ENCODE results near the gene GAN. TPM values are rescaled to one million over a fixed set of nuclear protein-coding genes. Genes with fewer than 3 reads are reported as not detected.

Gene GAN
- total and polyA plus RNA-seq, 3 donors from 2014 or later: 2.4 to 10.9 (median 10.7) TPM

DNA sequence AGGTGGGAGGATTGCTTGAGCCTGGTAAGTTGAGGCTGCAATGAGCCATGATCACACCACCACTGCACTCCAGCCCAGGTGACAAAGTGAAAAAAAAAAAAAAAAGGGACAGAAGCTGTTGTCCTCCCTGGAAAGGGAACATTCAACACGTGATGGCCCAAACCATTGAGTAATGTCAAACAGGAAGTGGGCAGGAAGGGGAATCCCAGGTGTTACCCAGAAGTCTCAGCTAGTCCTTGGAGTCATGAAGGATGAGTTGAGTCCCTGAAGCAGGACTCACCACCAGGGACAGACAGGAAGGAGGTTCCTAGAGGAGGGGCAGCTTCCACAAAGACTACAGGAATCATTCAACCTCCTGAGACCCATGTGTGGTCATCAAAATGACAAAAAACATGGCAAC, 110.0 kb downstream of the GAN start:
- H3K9me3 ChIP-seq: no peaks in the 10 kb centered on the region
- H3K36me3 ChIP-seq (ENCODE audit: low read depth, missing control alignments): no peaks in the 10 kb centered on the region
- 26 to 83% methylated on average over 1 of the region's 1 CpG for WGBS, 2 donors
- H3K4me1 ChIP-seq: no peaks in the 10 kb centered on the region
- TF ChIP-seq, protein P1, sequence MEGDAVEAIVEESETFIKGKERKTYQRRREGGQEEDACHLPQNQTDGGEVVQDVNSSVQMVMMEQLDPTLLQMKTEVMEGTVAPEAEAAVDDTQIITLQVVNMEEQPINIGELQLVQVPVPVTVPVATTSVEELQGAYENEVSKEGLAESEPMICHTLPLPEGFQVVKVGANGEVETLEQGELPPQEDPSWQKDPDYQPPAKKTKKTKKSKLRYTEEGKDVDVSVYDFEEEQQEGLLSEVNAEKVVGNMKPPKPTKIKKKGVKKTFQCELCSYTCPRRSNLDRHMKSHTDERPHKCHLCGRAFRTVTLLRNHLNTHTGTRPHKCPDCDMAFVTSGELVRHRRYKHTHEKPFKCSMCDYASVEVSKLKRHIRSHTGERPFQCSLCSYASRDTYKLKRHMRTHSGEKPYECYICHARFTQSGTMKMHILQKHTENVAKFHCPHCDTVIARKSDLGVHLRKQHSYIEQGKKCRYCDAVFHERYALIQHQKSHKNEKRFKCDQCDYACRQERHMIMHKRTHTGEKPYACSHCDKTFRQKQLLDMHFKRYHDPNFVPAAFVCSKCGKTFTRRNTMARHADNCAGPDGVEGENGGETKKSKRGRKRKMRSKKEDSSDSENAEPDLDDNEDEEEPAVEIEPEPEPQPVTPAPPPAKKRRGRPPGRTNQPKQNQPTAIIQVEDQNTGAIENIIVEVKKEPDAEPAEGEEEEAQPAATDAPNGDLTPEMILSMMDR (IDR thresholded peaks at IDR 0.05): no peak
- TF ChIP-seq POLR2A (IDR thresholded peaks at IDR 0.05): no peak
- no peak overlapping the region for H3K27ac ChIP-seq
- H3K27me3 ChIP-seq: no peaks in the 10 kb centered on the region
- intact Hi-C loops (cut with DNase I; ENCODE audit: low total_unique reads): no loop called here
- no peak for DNase-seq
- H3K4me3 ChIP-seq: no peak overlapping the region

DNA sequence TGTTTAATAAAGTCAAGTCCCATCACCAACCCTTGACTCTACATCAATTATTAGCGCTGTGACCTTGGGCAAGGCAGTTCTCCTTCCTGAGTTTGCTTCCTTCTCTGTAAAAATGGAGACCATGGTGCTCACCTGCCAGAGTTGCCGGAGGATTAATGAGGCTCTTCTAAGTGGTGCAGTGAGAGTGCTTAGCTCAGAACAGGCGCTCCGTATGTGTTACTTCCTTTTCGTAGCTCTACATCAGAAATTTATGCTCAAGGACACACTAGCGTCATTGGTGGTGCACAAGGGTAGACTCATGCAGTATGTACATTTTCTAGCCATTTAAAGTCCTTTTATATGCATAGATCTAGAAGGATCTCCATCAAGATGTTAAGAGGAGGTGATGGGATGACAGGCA, 112.5 kb downstream of the GAN start:
- TF ChIP-seq, protein P1 (IDR thresholded peaks at IDR 0.05): no peak
- TF ChIP-seq POLR2A (IDR thresholded peaks at IDR 0.05): no peak
- Histone ChIP-seq H3K27ac (no peak overlapping the region), H3K9me3 (no peaks in the 10 kb centered on the region), H3K27me3 (no peaks in the 10 kb centered on the region), H3K4me3 (peak overlapping the region in 1 of 2 donors; percentile 0), H3K4me1 (no peaks in the 10 kb centered on the region), H3K36me3 (ENCODE audit: low read depth, missing control alignments) (no peaks in the 10 kb centered on the region)
- 56 to 67% methylated on average over 6 of the region's 6 CpGs for WGBS, 2 donors
- intact Hi-C loops (cut with DNase I; ENCODE audit: low total_unique reads): no loop called here
- no peak for DNase-seq

DNA sequence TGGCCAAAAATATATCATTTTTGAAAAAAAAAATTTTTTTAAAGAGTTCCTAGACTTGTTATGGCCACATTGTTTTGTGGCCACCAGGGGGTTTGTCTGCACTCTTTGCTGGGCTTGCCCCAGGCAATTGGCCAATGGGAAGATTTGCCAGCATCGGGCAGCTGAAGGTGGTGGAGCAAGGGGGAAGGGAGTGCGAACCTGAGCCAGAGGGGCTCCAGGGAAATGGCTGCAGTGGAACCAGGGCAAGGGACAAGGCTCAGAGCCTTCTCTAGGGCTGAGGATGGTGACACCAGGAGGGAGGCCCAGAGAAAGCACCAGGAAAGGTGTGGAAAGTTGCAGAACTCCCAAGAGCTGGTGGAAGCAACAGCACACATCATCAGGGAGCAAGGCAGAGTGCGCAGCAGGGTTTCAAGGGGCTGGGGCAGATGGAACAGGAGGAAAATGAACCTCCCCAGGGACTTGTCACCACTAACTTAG, 114.3 kb downstream of the GAN start:
- H3K9me3 ChIP-seq: no peaks in the 10 kb centered on the region
- no peaks in the 10 kb centered on the region for H3K4me1 ChIP-seq
- DNase-seq: no peak
- 70 to 72% methylated on average over 3 of the region's 3 CpGs for WGBS, 2 donors
- H3K36me3 ChIP-seq (ENCODE audit: low read depth, missing control alignments): no peaks in the 10 kb centered on the region
- no peaks in the 10 kb centered on the region for H3K27me3 ChIP-seq
- TF ChIP-seq, protein P1 (IDR thresholded peaks at IDR 0.05): peak; percentile 8 to 47 (median 26)
- TF ChIP-seq POLR2A (IDR thresholded peaks at IDR 0.05): no peak
- no peak overlapping the region for H3K27ac ChIP-seq
- intact Hi-C loops (cut with DNase I; ENCODE audit: low total_unique reads): no loop called here
- no peak overlapping the region for H3K4me3 ChIP-seq

DNA sequence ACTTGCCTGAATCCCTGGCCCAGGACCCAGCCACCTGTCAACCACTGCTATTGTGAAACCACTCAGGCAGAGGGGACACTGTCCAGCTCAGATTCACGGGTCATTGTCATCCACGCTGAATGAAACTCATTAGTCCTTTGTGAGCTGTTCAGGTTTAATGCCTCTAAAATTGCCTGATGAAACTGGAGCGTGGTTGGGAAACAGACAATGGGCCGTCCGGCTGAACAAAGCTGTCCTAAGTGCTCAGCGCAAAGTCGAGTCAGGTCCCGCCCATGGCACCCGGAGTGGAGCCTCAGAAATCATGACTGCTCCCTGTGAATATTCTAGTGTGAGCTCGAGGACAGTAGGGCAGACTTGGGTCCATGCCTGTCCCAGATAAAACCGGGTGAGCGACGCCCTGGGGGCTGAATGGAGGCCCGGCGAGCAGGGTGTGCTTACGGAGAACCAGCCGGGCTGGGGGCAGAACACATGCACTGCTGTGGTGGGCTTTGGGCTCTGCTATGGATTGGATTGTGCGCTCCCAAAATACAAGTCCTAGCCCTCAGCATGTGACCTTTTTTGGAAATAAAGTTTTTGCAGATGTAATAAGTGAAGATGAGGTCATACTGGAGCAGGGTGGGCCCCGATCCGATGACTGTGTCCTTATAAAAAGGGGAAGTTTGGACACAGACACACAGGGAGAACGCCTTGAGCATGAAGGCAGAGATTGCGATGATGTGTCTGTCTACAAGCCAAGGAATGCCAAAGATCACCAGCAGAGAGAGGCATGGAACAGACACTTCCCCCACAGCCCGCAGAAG, 117.0 kb downstream of the GAN start:
- WGBS, 2 donors: 86 to 91% methylated on average over 23 of the region's 23 CpGs
- H3K27ac ChIP-seq: no peak overlapping the region

More for the DNA sequence above, 117.0 kb downstream of the GAN start:
- intact Hi-C loops (cut with DNase I; ENCODE audit: low total_unique reads): no loop called here
- Histone ChIP-seq H3K4me1 (no peaks in the 10 kb centered on the region), H3K36me3 (ENCODE audit: low read depth, missing control alignments) (no peaks in the 10 kb centered on the region), H3K4me3 (no peak overlapping the region), H3K9me3 (no peaks in the 10 kb centered on the region), H3K27me3 (no peaks in the 10 kb centered on the region)
- no peak for TF ChIP-seq POLR2A (IDR thresholded peaks at IDR 0.05)
- TF ChIP-seq, protein P1 (IDR thresholded peaks at IDR 0.05): no peak
- DNase-seq: peak; percentile 35

All from testis (tissue), 3 donors.